Astrocyte (in vitro differentiated cells and primary cell): Measurements from ENCODE around the gene PMEL. TPM values are rescaled to one million over a fixed set of nuclear protein-coding genes. Genes with fewer than 3 reads are reported as not detected.

Experiments used
- DNase-seq: peaks from one replicate; pipeline ENCODE4 v3.0.0-alpha.2; 2010; ENCODE audit warnings: low read depth
- FAIRE-seq: peaks from 2 replicates; lab custom pipeline; 2011; peaks lifted over from hg19 to GRCh38; lab: Jason Lieb, UNC
- H2AFZ ChIP-seq: 2 replicates; pipeline ENCODE4 v1.6.0; 2012; ENCODE audit warnings: low read depth, low read length, inconsistent platforms
- H3K27ac ChIP-seq: 2 replicates; pipeline ENCODE4 v1.5.1; 2011; ENCODE audit warnings: low read depth, low read length, inconsistent platforms
- H3K27me3 ChIP-seq: 2 replicates; pipeline ENCODE4 v1.6.0; 2011; ENCODE audit warnings: low read length, inconsistent platforms; ENCODE audit not compliant: insufficient read depth
- H3K36me3 ChIP-seq: 2 replicates; pipeline ENCODE4 v1.5.1; 2011; ENCODE audit warnings: low read length, inconsistent platforms; ENCODE audit not compliant: insufficient read depth
- H3K4me1 ChIP-seq: 2 replicates; pipeline ENCODE4 v1.5.1; 2011; ENCODE audit warnings: low read length, inconsistent platforms; ENCODE audit not compliant: insufficient read depth
- H3K4me2 ChIP-seq: 2 replicates; pipeline ENCODE4 v1.6.0; 2012; ENCODE audit warnings: low read length, inconsistent platforms
- H3K4me3 ChIP-seq: 2 replicates; pipeline ENCODE4 v1.5.1; 2011; ENCODE audit warnings: low read depth, mild to moderate bottlenecking, low read length, inconsistent platforms; ENCODE audit not compliant: insufficient read depth
- H3K79me2 ChIP-seq: 2 replicates; pipeline ENCODE4 v1.6.0; 2012; ENCODE audit warnings: mild to moderate bottlenecking, low read length, inconsistent platforms; ENCODE audit not compliant: insufficient read depth
- H3K9ac ChIP-seq: 2 replicates; pipeline ENCODE4 v1.6.0; 2012; ENCODE audit warnings: mild to moderate bottlenecking, low read length, inconsistent platforms
- H3K9me3 ChIP-seq: 2 replicates; pipeline ENCODE4 v1.5.1; 2012; ENCODE audit warnings: low read depth, mild to moderate bottlenecking, low read length, inconsistent platforms; ENCODE audit not compliant: insufficient read depth
- H4K20me1 ChIP-seq: 2 replicates; pipeline ENCODE4 v1.6.0; 2012; ENCODE audit warnings: low read length, inconsistent platforms; ENCODE audit not compliant: insufficient read depth
- H3K27ac Mint-ChIP-seq: one replicate; pipeline ENCODE4 v1.8.0; 2021; ENCODE audit warnings: mild to moderate bottlenecking, mixed read lengths; ENCODE audit not compliant: unreplicated experiment
- H3K27me3 Mint-ChIP-seq: one replicate; pipeline ENCODE4 v1.8.0; 2021; ENCODE audit warnings: low read depth, mixed read lengths; ENCODE audit not compliant: unreplicated experiment
- H3K36me3 Mint-ChIP-seq: one replicate; pipeline ENCODE4 v1.8.0; 2021; ENCODE audit warnings: low read depth, mixed read lengths; ENCODE audit not compliant: unreplicated experiment
- H3K4me1 Mint-ChIP-seq: one replicate; pipeline ENCODE4 v1.8.0; 2021; ENCODE audit warnings: low read depth, mixed read lengths; ENCODE audit not compliant: unreplicated experiment
- H3K4me3 Mint-ChIP-seq: one replicate; pipeline ENCODE4 v1.8.0; 2021; ENCODE audit warnings: mild to moderate bottlenecking, moderate library complexity, mixed read lengths; ENCODE audit not compliant: unreplicated experiment
- H3K9me3 Mint-ChIP-seq: one replicate; pipeline ENCODE4 v1.8.0; 2021; ENCODE audit warnings: mild to moderate bottlenecking, mixed read lengths; ENCODE audit not compliant: unreplicated experiment
- EZH2 ChIP-seq: IDR thresholded peaks from 2 replicates; pipeline ENCODE4 v1.6.1; 2012; ENCODE audit warnings: mild to moderate bottlenecking, low read length, inconsistent platforms; ENCODE audit not compliant: insufficient read depth
- total RNA-seq: library from RNA; stranded (reverse); gene quantifications from 2 replicates; pipeline ENCODE4 v1.2.1, GENCODE V29; 2021
- TF ChIP-seq, protein P1 (sequence below): IDR thresholded peaks from 2 replicates; pipeline ENCODE4 v1.5.1; 2011; ENCODE audit warnings: low read depth, mild to moderate bottlenecking, inconsistent platforms, low read length, moderate library complexity; ENCODE audit not compliant: insufficient read depth

The PMEL gene
- total RNA-seq, 1 donor from 2014 or later, result 13.8 TPM

DNA sequence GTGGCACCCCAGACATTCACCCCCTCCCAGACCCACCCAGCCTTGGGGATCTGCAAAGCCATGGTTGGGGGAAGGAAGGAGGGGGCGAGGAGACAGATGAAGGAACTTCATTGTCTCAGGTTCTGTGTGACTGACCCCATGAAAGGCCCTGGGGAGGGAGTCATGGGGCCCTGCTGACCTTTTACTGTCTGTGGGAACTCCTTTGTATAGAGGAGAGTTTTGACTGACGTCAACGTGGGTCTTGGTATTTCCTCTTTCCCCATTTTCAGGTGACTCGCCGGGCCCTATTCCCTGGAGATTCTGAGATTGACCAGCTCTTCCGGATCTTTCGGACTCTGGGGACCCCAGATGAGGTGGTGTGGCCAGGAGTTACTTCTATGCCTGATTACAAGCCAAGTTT is 4.9 kb upstream of the PMEL start:
- FAIRE-seq, result no peak

DNA sequence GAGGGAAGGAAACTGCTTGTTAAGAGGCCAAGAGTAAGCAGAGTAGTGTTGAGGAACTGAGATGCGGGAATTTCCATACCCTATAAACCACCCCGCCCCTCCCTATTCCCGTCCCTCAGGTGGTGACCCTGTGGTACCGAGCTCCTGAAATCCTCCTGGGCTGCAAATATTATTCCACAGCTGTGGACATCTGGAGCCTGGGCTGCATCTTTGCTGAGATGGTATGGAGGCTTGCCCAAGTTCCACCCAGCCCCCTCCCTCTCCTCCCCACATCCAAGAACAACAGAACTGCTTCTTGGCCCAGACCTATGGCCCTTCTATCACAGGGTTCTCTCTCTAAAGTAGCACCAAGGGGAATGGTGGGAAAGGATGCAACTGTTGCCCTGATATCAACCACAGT is 3.5 kb upstream of the PMEL start:
- Histone ChIP-seq H3K9ac (no peak overlapping the region), H2AFZ (no peak overlapping the region), H3K4me2 (no peak overlapping the region), H3K9me3 (no peaks in the 10 kb centered on the region), H3K27ac (no peak overlapping the region), H3K4me1 (peaks cover 27% of the 10 kb centered on the region), H4K20me1 (no peaks in the 10 kb centered on the region), H3K36me3 (no peaks in the 10 kb centered on the region), H3K4me3 (no peak overlapping the region), H3K27me3 (no peaks in the 10 kb centered on the region), H3K79me2 (peaks cover 27% of the 10 kb centered on the region)
- no peak for DNase-seq
- peaks cover 19% of the 10 kb centered on the region for H3K4me1 Mint-ChIP-seq
- H3K27ac Mint-ChIP-seq, result no peak overlapping the region
- no peaks in the 10 kb centered on the region for H3K9me3 Mint-ChIP-seq
- no peak for FAIRE-seq
- no peaks in the 10 kb centered on the region for H3K27me3 Mint-ChIP-seq
- H3K36me3 Mint-ChIP-seq, result no peaks in the 10 kb centered on the region
- no peak overlapping the region for H3K4me3 Mint-ChIP-seq
- TF ChIP-seq EZH2, result no peak
- TF ChIP-seq, protein P1, sequence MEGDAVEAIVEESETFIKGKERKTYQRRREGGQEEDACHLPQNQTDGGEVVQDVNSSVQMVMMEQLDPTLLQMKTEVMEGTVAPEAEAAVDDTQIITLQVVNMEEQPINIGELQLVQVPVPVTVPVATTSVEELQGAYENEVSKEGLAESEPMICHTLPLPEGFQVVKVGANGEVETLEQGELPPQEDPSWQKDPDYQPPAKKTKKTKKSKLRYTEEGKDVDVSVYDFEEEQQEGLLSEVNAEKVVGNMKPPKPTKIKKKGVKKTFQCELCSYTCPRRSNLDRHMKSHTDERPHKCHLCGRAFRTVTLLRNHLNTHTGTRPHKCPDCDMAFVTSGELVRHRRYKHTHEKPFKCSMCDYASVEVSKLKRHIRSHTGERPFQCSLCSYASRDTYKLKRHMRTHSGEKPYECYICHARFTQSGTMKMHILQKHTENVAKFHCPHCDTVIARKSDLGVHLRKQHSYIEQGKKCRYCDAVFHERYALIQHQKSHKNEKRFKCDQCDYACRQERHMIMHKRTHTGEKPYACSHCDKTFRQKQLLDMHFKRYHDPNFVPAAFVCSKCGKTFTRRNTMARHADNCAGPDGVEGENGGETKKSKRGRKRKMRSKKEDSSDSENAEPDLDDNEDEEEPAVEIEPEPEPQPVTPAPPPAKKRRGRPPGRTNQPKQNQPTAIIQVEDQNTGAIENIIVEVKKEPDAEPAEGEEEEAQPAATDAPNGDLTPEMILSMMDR, result no peak

More for the DNA sequence above, 4.9 kb upstream of the PMEL start:
- Mint-ChIP-seq H3K27ac (peak overlapping the region; percentile 43), H3K27me3 (no peaks in the 10 kb centered on the region), H3K9me3 (no peaks in the 10 kb centered on the region), H3K4me3 (peak overlapping the region; percentile 29), H3K36me3 (no peaks in the 10 kb centered on the region), H3K4me1 (peaks cover 22% of the 10 kb centered on the region)
- H3K4me2 ChIP-seq, result no peak overlapping the region
- peaks cover 7% of the 10 kb centered on the region for H4K20me1 ChIP-seq
- TF ChIP-seq, protein P1, result no peak
- no peak for TF ChIP-seq EZH2
- peak overlapping the region; percentile 93 for H3K27ac ChIP-seq
- DNase-seq, result no peak
- peaks cover 42% of the 10 kb centered on the region for H3K79me2 ChIP-seq
- H3K27me3 ChIP-seq, result no peaks in the 10 kb centered on the region
- H2AFZ ChIP-seq, result no peak overlapping the region
- H3K36me3 ChIP-seq, result no peaks in the 10 kb centered on the region
- H3K4me3 ChIP-seq, result no peak overlapping the region
- H3K9ac ChIP-seq, result no peak overlapping the region
- peaks cover 26% of the 10 kb centered on the region for H3K4me1 ChIP-seq
- H3K9me3 ChIP-seq, result no peaks in the 10 kb centered on the region

DNA sequence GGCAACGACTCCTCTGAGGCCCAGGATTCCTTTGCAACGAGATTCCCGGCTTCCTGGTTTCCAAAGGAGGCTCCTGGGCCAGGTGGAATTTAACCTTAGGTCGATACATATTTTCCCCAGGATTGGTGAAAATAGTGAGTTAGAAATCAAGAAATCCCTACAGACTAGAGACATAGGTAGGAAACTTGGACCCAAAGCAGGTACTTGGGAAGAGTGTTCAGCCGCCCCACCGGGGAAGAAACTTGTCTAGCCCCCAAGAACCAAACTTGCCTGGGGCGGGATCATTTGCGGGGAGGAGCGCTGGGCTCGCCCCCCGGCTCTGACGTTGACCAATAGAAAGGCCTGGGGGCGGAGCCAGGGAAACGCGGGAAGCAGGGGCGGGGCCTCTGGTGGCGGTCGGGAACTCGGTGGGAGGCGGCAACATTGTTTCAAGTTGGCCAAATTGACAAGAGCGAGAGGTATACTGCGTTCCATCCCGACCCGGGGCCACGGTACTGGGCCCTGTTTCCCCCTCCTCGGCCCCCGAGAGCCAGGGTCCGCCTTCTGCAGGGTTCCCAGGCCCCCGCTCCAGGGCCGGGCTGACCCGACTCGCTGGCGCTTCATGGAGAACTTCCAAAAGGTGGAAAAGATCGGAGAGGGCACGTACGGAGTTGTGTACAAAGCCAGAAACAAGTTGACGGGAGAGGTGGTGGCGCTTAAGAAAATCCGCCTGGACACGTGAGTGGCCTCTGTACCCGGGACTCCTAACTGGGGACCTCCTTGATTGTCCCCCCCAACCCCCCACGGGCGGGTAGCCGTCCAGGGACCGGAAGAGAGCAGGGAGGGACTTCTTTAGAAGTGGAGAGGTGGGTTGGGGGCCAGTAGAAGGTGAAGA is 803 bp upstream of the PMEL start, which contains the start of gene CDK2:
Gene CDK2 (plus strand): TSS at position 423 of the 874 bp plus-strand sequence. CDS start 179 bp downstream, at position 602.
- H3K27me3 Mint-ChIP-seq, result no peaks in the 10 kb centered on the region
- Histone ChIP-seq H3K4me3 (peak within 1 kb of the TSS; percentile 94), H3K9ac (peak within 1 kb of the TSS; percentile 95), H3K79me2 (peaks cover 23% of the 10 kb centered on the region), H3K9me3 (no peaks in the 10 kb centered on the region), H4K20me1 (no peaks in the 10 kb centered on the region), H3K36me3 (no peaks in the 10 kb centered on the region), H3K27me3 (no peaks in the 10 kb centered on the region), H3K4me2 (peak within 1 kb of the TSS; percentile 86), H3K4me1 (peaks cover 15% of the 10 kb centered on the region), H2AFZ (peak within 1 kb of the TSS; percentile 88), H3K27ac (peak within 1 kb of the TSS; percentile 82)
- TF ChIP-seq EZH2, result no peak
- TF ChIP-seq, protein P1, result no peak
- FAIRE-seq, result no peak
- H3K4me1 Mint-ChIP-seq, result peaks cover 15% of the 10 kb centered on the region
- H3K27ac Mint-ChIP-seq, result peak within 1 kb of the TSS; percentile 76
- peak; percentile 47 for DNase-seq
- no peaks in the 10 kb centered on the region for H3K9me3 Mint-ChIP-seq
- peak within 1 kb of the TSS; percentile 95 for H3K4me3 Mint-ChIP-seq
- H3K36me3 Mint-ChIP-seq, result no peaks in the 10 kb centered on the region
